ENCODE results near the gene SCMH1.

DNA sequence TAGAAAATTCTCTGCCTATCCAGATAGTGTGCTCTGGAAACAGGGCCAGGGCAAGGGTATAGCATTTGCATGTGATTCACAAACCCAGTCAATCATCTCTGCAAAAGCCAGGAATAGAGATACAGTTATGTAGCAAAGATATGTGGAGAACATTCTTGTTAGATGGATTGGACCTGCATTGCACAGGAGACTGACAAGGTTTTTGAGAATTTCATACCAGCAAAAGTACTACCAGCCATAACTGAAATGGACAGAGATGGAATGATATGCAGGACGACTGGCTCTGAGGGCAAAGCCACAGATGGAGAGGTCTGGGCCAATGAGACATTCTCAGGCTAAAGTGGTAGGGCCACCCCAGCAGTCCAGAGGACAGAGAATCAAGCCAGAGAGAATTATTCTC, 24.7 kb downstream of the SCMH1 start:
- TF ChIP-seq TEAD4 (CRISPR knock-in tag; IDR thresholded peaks at IDR 0.05) (no peak), FOXJ3 (CRISPR knock-in tag; IDR thresholded peaks at IDR 0.05; ENCODE audit: borderline replicate concordance) (no peak)
- TF ChIP-seq, protein P1, sequence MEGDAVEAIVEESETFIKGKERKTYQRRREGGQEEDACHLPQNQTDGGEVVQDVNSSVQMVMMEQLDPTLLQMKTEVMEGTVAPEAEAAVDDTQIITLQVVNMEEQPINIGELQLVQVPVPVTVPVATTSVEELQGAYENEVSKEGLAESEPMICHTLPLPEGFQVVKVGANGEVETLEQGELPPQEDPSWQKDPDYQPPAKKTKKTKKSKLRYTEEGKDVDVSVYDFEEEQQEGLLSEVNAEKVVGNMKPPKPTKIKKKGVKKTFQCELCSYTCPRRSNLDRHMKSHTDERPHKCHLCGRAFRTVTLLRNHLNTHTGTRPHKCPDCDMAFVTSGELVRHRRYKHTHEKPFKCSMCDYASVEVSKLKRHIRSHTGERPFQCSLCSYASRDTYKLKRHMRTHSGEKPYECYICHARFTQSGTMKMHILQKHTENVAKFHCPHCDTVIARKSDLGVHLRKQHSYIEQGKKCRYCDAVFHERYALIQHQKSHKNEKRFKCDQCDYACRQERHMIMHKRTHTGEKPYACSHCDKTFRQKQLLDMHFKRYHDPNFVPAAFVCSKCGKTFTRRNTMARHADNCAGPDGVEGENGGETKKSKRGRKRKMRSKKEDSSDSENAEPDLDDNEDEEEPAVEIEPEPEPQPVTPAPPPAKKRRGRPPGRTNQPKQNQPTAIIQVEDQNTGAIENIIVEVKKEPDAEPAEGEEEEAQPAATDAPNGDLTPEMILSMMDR (IDR thresholded peaks at IDR 0.05), result no peak
